Measurements from ENCODE around the gene FITM1.
A peak's percentile ranks its signal among the peaks of the same experiment; 100 is the strongest.

The FITM1 gene

DNA sequence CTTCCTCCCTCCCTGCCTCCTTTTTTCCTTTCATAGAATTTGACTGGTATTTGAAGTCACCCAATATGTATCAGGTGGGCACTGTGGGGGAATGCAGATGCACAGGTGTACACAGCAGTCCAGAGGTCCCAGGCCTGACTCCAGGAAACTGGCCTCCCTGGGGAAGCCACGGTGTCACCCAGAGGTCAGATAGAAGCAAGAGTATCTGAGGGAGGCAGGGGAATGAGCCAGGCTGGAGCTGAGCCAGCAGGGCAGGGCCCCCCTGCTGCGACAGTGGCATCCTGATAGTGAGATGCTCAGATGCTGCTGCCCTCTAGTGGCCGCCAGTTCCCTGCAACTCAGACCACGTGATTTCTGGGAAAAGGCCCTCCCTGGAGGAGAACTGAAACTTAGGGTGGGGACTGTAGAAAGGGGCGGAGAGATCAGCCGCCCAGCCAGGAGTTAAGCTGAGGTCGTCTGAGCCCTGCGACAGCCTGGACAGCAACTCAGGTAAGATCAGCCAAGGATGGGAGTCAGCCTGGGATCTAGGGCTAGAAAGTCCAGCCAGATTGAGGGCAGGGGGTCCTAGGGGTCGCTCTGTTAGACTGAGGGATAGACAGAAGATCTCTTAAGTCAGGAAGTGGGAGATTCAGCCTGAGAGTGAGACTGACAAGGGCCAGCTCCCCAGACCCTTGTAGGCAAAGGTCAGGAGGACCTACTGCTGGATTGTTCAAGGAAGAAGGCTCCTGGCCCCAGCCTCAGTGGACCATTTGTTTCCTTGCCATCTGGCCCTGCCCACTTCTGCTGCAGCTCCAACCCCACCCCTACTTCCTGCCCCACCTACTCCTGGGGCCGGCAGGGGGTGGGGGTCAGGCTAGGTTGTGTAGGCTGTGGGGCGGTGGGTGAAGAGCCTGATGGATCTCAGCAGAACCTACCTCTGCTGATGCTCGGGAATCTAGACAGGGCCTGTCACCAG is 30.7 kb downstream of the FITM1 start, which contains the start of gene IRF9:
Gene IRF9 (plus strand): TSS at position 416 of the 955 bp plus-strand sequence. CDS start 880 bp downstream, outside the sequence.
- DNase-seq (ENCODE audit: low spot score), result peak; percentile 94

GRCh38 chr14:24162093-24162492 is 31.6 kb downstream of the FITM1 start:
- no peak for DNase-seq (ENCODE audit: low spot score)

GRCh38 chr14:24164518-24164991 is 34.1 kb downstream of the FITM1 start:
- no peak for DNase-seq (ENCODE audit: low spot score)

GRCh38 chr14:24165785-24166184 is 35.3 kb downstream of the FITM1 start:
- no peak for DNase-seq (ENCODE audit: low spot score)

DNA sequence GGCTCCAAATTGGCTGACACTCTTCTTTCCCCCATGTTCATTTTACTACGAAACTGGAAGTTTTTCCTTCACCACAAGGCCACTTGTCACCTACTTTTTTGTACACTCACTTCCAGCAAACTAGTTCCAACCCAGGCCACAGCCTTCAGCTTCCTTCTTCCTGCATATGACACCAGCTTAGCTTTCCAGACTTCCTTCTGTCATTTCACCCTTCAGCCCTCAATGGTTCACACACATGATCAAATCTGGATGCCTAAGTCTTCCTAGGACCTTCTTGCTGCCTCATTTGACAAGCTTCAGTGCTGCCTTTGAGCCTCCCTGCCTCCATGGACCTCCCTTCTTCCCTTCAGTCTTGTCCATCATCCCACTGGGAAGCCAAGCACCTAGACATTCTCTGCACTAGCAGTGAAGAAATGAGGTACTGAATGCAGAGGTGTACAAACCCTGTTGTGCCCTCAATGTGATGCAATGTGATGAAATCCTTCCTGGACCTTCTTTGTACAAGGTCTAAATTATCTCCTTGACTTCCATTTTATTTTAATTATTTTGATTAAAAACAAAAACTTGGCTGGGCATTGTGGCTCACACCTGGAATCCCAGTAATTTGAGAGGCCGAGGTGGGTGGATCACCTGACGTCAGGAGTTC is 37.1 kb downstream of the FITM1 start:
- DNase-seq (ENCODE audit: low spot score), result no peak

DNA sequence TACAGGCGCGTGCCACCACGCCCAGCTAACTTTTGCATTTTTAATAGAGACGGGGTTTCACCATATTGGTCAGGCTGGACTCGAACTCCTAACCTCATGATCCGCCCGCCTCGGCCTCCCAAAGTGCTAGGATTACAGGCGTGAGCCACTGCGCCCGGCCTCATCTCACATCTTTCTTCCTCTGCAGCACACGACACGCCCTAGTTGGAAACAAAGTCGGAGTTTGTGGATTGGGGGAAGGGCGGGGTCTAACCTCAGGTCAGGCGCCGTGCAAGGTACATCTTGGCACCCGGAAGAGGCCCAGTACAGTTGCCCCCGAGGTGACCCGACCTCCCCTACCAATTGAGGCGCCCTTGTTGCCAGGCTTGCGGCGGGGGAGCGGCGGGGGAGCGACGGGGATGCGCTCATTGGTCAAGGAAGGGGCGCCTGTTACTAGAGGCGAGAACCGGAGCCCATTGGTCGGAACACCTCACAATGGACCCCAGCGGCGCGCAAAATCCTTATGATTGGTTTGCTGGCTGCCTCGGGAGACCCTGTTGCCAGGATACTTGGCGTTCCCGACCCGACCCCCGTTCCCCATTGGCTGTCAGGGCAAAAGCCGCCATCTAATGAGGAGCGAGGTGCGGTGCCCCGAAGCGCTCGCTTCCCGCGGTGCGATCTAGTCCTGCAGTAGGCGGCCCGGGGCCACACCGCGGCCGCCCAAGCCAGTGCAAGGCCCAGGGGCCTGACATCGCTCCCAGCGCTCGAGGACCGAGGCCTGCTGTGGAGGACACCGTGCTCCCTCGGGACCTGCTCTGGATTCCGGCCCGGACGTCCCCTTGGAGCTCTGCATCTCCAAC is 41.2 kb downstream of the FITM1 start, which contains the start of gene REC8:
Gene REC8 (plus strand): TSS at position 659 of the 839 bp plus-strand sequence. CDS start 473 bp downstream, outside the sequence.
- peak; percentile 98 for DNase-seq (ENCODE audit: low spot score)

DNA sequence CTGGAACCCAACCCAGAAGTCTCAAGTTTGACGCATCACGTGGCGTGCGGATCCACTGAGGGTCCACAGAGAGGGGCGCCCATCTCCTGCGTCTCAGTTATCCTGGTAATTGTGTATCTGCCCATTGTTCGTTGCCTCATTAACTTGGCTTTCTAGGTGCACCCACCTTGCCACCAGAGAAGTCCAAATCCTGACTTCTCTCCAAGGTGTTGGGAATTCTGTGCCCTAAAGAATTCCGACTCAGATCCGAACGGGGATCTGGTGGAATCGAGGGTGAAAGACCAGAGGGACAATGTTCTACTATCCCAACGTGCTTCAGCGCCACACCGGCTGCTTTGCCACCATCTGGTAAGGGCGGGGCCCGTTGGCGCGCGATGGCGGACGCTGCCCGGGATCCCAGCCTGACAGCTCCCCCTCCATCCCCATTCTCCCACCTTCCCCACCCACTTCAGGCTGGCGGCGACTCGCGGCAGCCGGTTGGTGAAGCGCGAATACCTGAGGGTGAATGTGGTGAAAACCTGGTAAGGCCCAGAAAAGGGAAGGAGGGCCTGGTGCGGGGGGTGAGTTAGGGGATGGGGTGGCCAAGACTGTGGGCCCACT is 41.9 kb downstream of the FITM1 start:
- peak; percentile 75 for DNase-seq (ENCODE audit: low spot score)

DNA sequence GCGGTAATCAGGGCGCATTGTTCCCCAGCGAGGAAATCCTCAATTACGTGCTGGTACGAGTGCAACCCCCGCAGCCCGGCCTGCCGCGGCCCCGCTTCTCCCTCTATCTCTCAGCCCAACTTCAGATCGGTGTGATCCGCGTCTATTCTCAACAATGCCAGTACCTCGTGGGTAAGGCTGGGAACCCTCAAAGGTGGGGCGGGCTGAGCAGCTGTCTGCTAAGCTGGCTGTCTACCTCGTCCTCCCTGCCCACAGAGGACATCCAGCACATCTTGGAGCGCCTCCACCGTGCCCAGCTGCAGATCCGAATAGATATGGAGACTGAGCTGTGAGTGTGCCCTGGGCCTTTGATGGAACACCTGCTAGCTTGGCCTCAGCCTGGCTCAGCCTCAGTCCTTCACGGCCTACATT is 42.4 kb downstream of the FITM1 start:
- no peak for DNase-seq (ENCODE audit: low spot score)

GRCh38 chr14:24176599-24176998 is 46.1 kb downstream of the FITM1 start:
- DNase-seq (ENCODE audit: low spot score), result no peak

DNA sequence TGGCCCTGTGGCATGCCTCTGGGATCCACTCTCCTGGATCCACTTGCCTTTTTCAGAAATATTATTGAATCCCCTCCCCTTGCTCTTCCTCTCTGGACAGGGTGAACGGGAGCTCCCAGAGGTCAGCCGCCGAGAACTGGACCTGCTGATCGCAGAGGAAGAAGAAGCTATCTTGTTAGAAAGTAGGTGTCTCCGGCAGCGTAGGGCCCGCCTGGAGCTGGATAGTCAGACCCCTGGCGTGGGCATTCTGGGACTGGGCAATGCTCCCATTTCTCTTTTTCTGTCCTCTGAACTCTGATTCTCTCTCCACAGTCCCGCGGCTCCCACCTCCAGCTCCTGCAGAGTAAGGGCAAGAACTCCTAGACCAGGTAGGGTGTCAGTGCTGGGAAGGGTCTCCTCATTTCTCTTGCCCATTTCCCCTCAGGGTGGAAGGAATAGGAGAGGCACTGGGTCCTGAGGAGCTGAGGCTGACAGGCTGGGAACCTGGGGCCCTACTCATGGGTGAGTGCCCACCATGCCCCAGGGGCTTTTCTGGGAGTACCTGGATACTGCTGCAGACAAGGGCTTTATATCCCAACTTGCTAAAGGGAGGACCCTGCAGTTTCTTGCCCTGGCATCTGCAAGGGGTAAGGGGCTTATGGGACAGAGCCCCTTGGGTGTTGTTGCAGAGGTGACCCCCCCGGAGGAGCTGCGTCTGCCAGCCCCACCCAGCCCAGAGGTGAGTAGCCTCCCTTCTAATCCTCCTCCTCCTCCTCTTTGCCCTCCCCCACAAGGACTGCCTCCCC is 46.8 kb downstream of the FITM1 start:
- no peak for DNase-seq (ENCODE audit: low spot score)

DNA sequence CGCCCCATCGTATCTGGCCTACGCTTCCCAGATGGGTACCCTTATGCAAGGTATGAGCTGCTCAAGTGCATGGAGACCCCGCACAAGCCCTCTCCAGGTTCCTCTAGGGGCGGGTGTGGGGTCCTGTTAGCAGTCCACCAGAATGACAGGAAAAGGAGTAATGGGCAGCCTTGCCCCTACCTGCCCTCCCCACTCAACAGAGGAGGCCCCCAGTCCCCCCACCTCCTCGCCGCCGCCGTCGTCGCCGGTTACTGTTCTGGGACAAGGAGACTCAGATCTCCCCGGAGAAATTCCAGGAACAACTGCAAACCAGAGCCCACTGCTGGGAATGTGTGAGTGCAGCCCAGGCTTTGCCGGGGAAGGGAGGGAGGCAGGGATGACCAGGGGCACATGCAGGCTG is 47.4 kb downstream of the FITM1 start:
- DNase-seq (ENCODE audit: low spot score), result no peak

- DNase-seq (ENCODE audit: low spot score), result no peak
Observed at GRCh38 chr14:24178399-24179178, 48.1 kb downstream of the FITM1 start.

GRCh38 chr14:24179294-24179960 is 49.0 kb downstream of the FITM1 start:
- no peak for DNase-seq (ENCODE audit: low spot score)

DNA sequence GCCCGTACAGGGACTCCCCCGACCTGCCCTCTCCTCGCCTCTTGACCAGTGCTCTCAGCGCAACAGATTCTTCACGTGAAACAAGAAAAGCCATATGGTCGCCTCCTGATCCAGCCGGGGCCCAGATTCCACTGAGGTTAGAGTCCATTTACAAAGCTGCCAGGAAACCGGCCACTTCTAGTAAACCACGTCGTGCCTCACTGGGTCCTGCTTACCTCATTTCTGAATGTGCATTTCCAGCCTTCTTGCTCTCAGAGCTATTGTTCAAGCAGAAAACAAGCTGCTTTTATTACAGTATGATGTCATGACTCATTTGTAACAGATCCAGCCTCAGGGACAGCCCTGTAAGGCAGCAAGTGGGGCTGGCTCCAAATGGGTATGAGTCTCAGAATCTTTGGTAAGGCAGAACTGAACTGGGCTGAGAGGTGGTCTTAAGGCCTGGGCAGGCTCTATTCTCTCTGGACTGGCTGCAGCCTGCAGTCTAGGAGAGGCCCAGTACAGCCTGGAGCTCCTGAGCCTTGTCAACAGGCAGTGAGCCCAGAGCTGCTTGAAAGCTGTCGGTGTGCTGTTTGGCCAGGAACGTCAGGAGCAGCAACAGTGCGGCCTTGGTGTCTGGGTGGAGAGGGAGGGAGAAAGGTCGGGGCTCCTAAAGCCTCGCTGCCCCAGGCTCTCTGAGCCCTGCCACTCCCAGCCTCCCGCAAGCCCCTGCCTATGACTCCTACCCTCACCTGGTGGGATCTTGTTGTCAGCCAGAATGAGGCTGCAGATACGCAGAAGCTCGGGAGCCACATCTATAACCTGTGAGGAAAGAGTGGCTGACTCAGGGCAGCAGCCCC is 49.7 kb downstream of the FITM1 start:
- DNase-seq (ENCODE audit: low spot score), result no peak

DNA sequence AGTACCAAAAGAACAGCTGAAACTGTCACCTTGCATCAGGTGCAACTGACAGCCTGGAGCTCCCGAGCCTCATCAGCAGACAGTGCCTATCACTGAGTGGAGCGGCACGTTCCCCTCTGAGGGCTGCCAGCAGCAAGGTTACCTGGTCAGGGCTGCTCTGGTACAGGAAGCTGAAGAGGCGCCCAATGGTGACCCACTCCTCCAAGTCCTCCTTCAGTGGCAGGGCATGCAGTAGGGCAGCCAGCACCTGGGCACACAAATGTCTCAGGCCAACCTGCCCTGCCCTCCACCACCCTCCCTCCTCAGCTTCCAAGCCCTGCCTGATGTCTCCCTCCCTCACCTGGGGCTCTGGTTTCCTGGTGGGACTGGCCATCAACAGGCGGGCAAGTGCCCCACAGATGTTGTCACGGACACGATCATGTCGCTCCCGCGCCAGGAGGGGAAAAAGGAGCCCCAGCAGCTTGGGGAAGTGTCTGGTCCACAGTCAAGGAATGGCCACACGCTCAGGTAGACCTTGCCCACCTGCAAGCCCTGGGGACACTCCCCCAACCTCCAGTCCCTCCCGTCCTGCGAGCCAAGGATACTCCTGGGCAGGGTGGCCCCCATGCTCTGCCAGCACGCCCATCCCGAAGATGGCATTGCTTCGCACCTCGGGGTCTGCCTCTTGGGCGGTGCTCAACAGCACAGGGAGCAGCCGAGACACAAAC is 51.1 kb downstream of the FITM1 start:
- DNase-seq (ENCODE audit: low spot score), result no peak
